ENCODE measurements around the gene PRKAR2B. TPM values are rescaled to one million over a fixed set of nuclear protein-coding genes. Genes with fewer than 3 reads are reported as not detected.

The PRKAR2B gene
- total and polyA plus RNA-seq, 2 donors (not counting 1 experiment from before 2014, with no cell fraction given), result 0.07 to 0.81 TPM

- H3K27ac ChIP-seq (ENCODE audit: low read length in 2 of 2), result no peak overlapping the region
- no peak overlapping the region for H3K4me2 ChIP-seq (replicated peaks; ENCODE audit: low read depth, low read length, poor library complexity, severe bottlenecking)
- H3K27me3 ChIP-seq (replicated peaks in 1 of 4; ENCODE audit: control extremely low read depth in 1 of 4, control insufficient read depth in 3 of 4, insufficient read depth in 4 of 4, low read length in 3 of 4), result no peaks in the 10 kb centered on the region
- POLR2A ChIA-PET, result interaction anchor here (0.5 kb wide), 1 partner anchor 764 kb away, joined by 6 read pairs; no protein-coding TSS in a partner anchor
- H3K79me2 ChIP-seq (ENCODE audit: control insufficient read depth, insufficient read depth, low read length), result no peaks in the 10 kb centered on the region
- ATAC-seq (ENCODE audit: low read depth) (no peak), DNase-seq (no peak)
- H3K36me3 ChIP-seq (replicated peaks in 1 of 2; ENCODE audit: control extremely low read depth in 1 of 2, control insufficient read depth in 1 of 2, extremely low read depth in 1 of 2, insufficient read depth in 2 of 2, low read length in 1 of 2), result no peaks in the 10 kb centered on the region
- H3K9me3 Mint-ChIP-seq (ENCODE audit: insufficient read depth), result no peaks in the 10 kb centered on the region
- TF ChIP-seq CTCF (IDR thresholded peaks at IDR 0.05) (no peak), EZH2 (IDR thresholded peaks at IDR 0.05; ENCODE audit: borderline replicate concordance, insufficient read depth, low read depth, low read length, poor library complexity, severe bottlenecking) (no peak)
- H3K4me3 ChIP-seq (ENCODE audit: control extremely low read depth in 1 of 5, extremely low read depth in 1 of 5, insufficient read depth in 1 of 5, low read depth in 2 of 5, low read length in 4 of 5), result no peak overlapping the region
- H3K9ac ChIP-seq (ENCODE audit: low read length), result no peak overlapping the region
- CTCF ChIA-PET, result no interaction called here
- no peaks in the 10 kb centered on the region for H3K9me3 ChIP-seq (ENCODE audit: control extremely low read depth in 1 of 3, control insufficient read depth in 2 of 3, insufficient read depth in 1 of 3, low read length in 2 of 3)
- 75% methylated on average over 1 of the region's 1 CpG for WGBS (ENCODE audit: insufficient coverage)
- no peak overlapping the region for H2AFZ ChIP-seq (ENCODE audit: insufficient read depth, low read depth, low read length, poor library complexity, severe bottlenecking)
- no peaks in the 10 kb centered on the region for H3K4me1 Mint-ChIP-seq
- H3K27ac Mint-ChIP-seq, result no peak overlapping the region
- no peaks in the 10 kb centered on the region for H3K27me3 Mint-ChIP-seq
- no peaks in the 10 kb centered on the region for H4K20me1 ChIP-seq (ENCODE audit: control insufficient read depth, insufficient read depth, low read length, poor library complexity, severe bottlenecking)
- intact Hi-C loops (cut with micrococcal nuclease), result no loop called here
- no peak overlapping the region for H3K4me3 Mint-ChIP-seq
- H3K4me1 ChIP-seq (ENCODE audit: control insufficient read depth in 2 of 2, insufficient read depth in 2 of 2, low read length in 2 of 2), result no peaks in the 10 kb centered on the region
Measured at GRCh38 chr7:107111196-107111595, 66.7 kb downstream of the PRKAR2B start.

- Histone ChIP-seq H3K4me1 (ENCODE audit: control insufficient read depth in 2 of 2, insufficient read depth in 2 of 2, low read length in 2 of 2) (no peaks in the 10 kb centered on the region), H3K9ac (ENCODE audit: low read length) (no peak overlapping the region), H3K36me3 (replicated peaks in 1 of 2; ENCODE audit: control extremely low read depth in 1 of 2, control insufficient read depth in 1 of 2, extremely low read depth in 1 of 2, insufficient read depth in 2 of 2, low read length in 1 of 2) (no peaks in the 10 kb centered on the region), H3K9me3 (ENCODE audit: control extremely low read depth in 1 of 3, control insufficient read depth in 2 of 3, insufficient read depth in 1 of 3, low read length in 2 of 3) (no peaks in the 10 kb centered on the region), H4K20me1 (ENCODE audit: control insufficient read depth, insufficient read depth, low read length, poor library complexity, severe bottlenecking) (no peaks in the 10 kb centered on the region), H3K27me3 (replicated peaks in 1 of 4; ENCODE audit: control extremely low read depth in 1 of 4, control insufficient read depth in 3 of 4, insufficient read depth in 4 of 4, low read length in 3 of 4) (no peaks in the 10 kb centered on the region), H3K79me2 (ENCODE audit: control insufficient read depth, insufficient read depth, low read length) (no peaks in the 10 kb centered on the region), H3K4me2 (replicated peaks; ENCODE audit: low read depth, low read length, poor library complexity, severe bottlenecking) (no peak overlapping the region), H3K4me3 (ENCODE audit: control extremely low read depth in 1 of 5, extremely low read depth in 1 of 5, insufficient read depth in 1 of 5, low read depth in 2 of 5, low read length in 4 of 5) (no peak overlapping the region), H3K27ac (ENCODE audit: low read length in 2 of 2) (no peak overlapping the region), H2AFZ (ENCODE audit: insufficient read depth, low read depth, low read length, poor library complexity, severe bottlenecking) (no peak overlapping the region)
- intact Hi-C loops (cut with micrococcal nuclease), result no loop called here
- ATAC-seq (ENCODE audit: low read depth) (no peak), DNase-seq (no peak)
- no peaks in the 10 kb centered on the region for H3K4me1 Mint-ChIP-seq
- no peak overlapping the region for H3K27ac Mint-ChIP-seq
- WGBS (ENCODE audit: insufficient coverage), result 94% methylated on average over 2 of the region's 5 CpGs
- H3K27me3 Mint-ChIP-seq, result no peaks in the 10 kb centered on the region
- no peak overlapping the region for H3K4me3 Mint-ChIP-seq
- CTCF ChIA-PET, result no interaction called here
- POLR2A ChIA-PET, result no interaction called here
- no peaks in the 10 kb centered on the region for H3K9me3 Mint-ChIP-seq (ENCODE audit: insufficient read depth)
- TF ChIP-seq EZH2 (IDR thresholded peaks at IDR 0.05; ENCODE audit: borderline replicate concordance, insufficient read depth, low read depth, low read length, poor library complexity, severe bottlenecking) (no peak), CTCF (IDR thresholded peaks at IDR 0.05) (no peak)
Measured at GRCh38 chr7:107113866-107114265, 69.4 kb downstream of the PRKAR2B start.
